Dendritic cell treated with granulocyte-macrophage colony-stimulating factor and Interleukin-4, amounts not matched to agents 40 ng/mL and 50 ng/mL, for 4 days (primary cell): ENCODE data around the gene KCNK17.

Experiments
- H3K27ac Mint-ChIP-seq: one replicate; pipeline ENCODE4 v1.8.0; 2022; ENCODE audit warnings: mild to moderate bottlenecking, mixed read lengths
- H3K27me3 Mint-ChIP-seq: one replicate; pipeline ENCODE4 v1.8.0; 2022; ENCODE audit warnings: mild to moderate bottlenecking, mixed read lengths
- H3K36me3 Mint-ChIP-seq: one replicate; pipeline ENCODE4 v1.8.0; 2022; ENCODE audit warnings: low read depth, mixed read lengths
- H3K4me1 Mint-ChIP-seq: one replicate; pipeline ENCODE4 v1.8.0; 2022; ENCODE audit warnings: low read depth, mixed read lengths
- H3K4me3 Mint-ChIP-seq: one replicate; pipeline ENCODE4 v1.8.0; 2022; ENCODE audit warnings: mild to moderate bottlenecking, moderate library complexity, mixed read lengths
- H3K9me3 Mint-ChIP-seq: one replicate; pipeline ENCODE4 v1.8.0; 2022; ENCODE audit warnings: mixed read lengths
- intact Hi-C: fragments of 100-400 bp; cut with micrococcal nuclease; formaldehyde crosslinking; loops from one replicate; pipeline ENCODE4 v1.15.0; 2022

Gene KCNK17

GRCh38 chr6:39260953-39261352 lies 53.3 kb downstream of the KCNK17 start:
- H3K4me3 Mint-ChIP-seq, result no peak overlapping the region
- no peaks in the 10 kb centered on the region for H3K4me1 Mint-ChIP-seq
- H3K9me3 Mint-ChIP-seq, result no peaks in the 10 kb centered on the region
- H3K36me3 Mint-ChIP-seq, result no peaks in the 10 kb centered on the region
- peaks cover 1% of the 10 kb centered on the region for H3K27me3 Mint-ChIP-seq
- intact Hi-C loops, result no loop called here
- H3K27ac Mint-ChIP-seq, result no peak overlapping the region

- intact Hi-C loops, result no loop called here
- Mint-ChIP-seq H3K36me3 (no peaks in the 10 kb centered on the region), H3K9me3 (no peaks in the 10 kb centered on the region), H3K4me1 (no peaks in the 10 kb centered on the region), H3K27me3 (peaks cover 1% of the 10 kb centered on the region), H3K4me3 (no peak overlapping the region), H3K27ac (no peak overlapping the region)
Measured at GRCh38 chr6:39260456-39260855, 53.8 kb downstream of the KCNK17 start.

GRCh38 chr6:39256294-39256940 lies 57.8 kb downstream of the KCNK17 start:
- no peaks in the 10 kb centered on the region for H3K4me1 Mint-ChIP-seq
- no peaks in the 10 kb centered on the region for H3K36me3 Mint-ChIP-seq
- peaks cover 5% of the 10 kb centered on the region for H3K27me3 Mint-ChIP-seq
- intact Hi-C loops, result no loop called here
- no peak overlapping the region for H3K4me3 Mint-ChIP-seq
- H3K27ac Mint-ChIP-seq, result no peak overlapping the region
- peaks cover 12% of the 10 kb centered on the region for H3K9me3 Mint-ChIP-seq

GRCh38 chr6:39254999-39255535 lies 59.2 kb downstream of the KCNK17 start:
- Mint-ChIP-seq H3K27me3 (peaks cover 5% of the 10 kb centered on the region), H3K36me3 (no peaks in the 10 kb centered on the region), H3K4me3 (no peak overlapping the region), H3K9me3 (peaks cover 12% of the 10 kb centered on the region), H3K27ac (no peak overlapping the region), H3K4me1 (no peaks in the 10 kb centered on the region)
- intact Hi-C loops, result no loop called here

DNA sequence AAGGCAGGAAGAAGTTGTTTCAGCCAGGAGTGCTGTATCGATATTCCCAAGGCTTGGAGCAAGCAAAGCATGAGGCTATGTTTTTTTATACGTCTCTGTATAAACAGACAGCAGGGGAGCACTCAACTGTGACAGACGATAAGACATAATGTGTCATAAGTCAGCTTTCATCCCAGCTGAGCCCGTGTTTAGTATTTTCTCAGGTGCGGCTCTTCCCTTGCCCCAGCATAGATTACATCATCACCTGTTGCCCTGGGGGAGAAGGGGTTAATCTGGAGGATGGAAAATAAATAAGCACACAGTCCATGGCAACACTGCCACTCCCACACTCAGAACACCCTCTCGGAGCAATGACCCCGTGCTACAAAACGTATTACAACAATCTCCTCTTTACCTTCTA lies 62.8 kb downstream of the KCNK17 start:
- Mint-ChIP-seq H3K27ac (no peak overlapping the region), H3K36me3 (no peaks in the 10 kb centered on the region)
- intact Hi-C loops, result no loop called here

GRCh38 chr6:39250507-39250906 lies 63.7 kb downstream of the KCNK17 start:
- H3K27me3 Mint-ChIP-seq, result peaks cover 4% of the 10 kb centered on the region
- H3K36me3 Mint-ChIP-seq, result no peaks in the 10 kb centered on the region
- intact Hi-C loops, result no loop called here
- peaks cover 7% of the 10 kb centered on the region for H3K4me1 Mint-ChIP-seq
- H3K4me3 Mint-ChIP-seq, result no peak overlapping the region
- peaks cover 12% of the 10 kb centered on the region for H3K9me3 Mint-ChIP-seq
- H3K27ac Mint-ChIP-seq, result no peak overlapping the region

More for the DNA sequence above, 62.8 kb downstream of the KCNK17 start:
- H3K27me3 Mint-ChIP-seq, result peaks cover 4% of the 10 kb centered on the region
- H3K9me3 Mint-ChIP-seq, result peaks cover 12% of the 10 kb centered on the region
- no peak overlapping the region for H3K4me3 Mint-ChIP-seq
- H3K4me1 Mint-ChIP-seq, result peaks cover 7% of the 10 kb centered on the region

DNA sequence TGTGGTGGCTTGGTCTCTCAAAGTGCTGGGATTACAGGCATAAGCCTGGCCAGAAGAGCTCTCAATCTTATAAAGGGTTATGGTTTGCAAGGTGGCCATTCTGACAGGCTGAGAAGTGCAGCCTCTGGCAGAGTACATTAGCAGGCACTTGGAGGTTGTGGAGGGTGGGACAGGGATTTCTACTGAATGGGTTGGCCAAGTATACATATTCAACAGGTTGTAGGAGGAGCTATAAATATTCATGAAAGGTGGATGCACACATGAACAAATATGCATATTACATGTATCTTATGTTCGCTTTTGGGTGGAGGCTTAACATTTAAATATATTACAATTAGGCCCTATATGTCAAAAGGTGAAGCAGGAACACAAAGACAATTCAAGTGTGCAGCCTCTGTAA lies 64.9 kb downstream of the KCNK17 start:
- H3K4me1 Mint-ChIP-seq, result peaks cover 7% of the 10 kb centered on the region
- no peak overlapping the region for H3K4me3 Mint-ChIP-seq
- H3K9me3 Mint-ChIP-seq, result peaks cover 4% of the 10 kb centered on the region
- intact Hi-C loops, result no loop called here
- H3K27ac Mint-ChIP-seq, result no peak overlapping the region
- no peaks in the 10 kb centered on the region for H3K36me3 Mint-ChIP-seq
- peaks cover 4% of the 10 kb centered on the region for H3K27me3 Mint-ChIP-seq
